ENCODE measurements around the gene HSPBAP1. TPM values are rescaled to one million over a fixed set of nuclear protein-coding genes. Genes with fewer than 3 reads are reported as not detected.

HSPBAP1 gene
- total RNA-seq, 4 donors from 2014 or later: 9.6 to 19.0 (median 11.0) TPM

GRCh38 chr3:122777563-122777962, 16.1 kb downstream of the HSPBAP1 start:
- intact Hi-C loops (cut with DNase I; ENCODE audit: low total_unique reads): no loop called here
- no peak for TF ChIP-seq CTCF (IDR thresholded peaks at IDR 0.05)
- no peak for TF ChIP-seq POLR2A (IDR thresholded peaks at IDR 0.05)
- 75 to 83% methylated on average over 3 of the region's 3 CpGs for WGBS, 2 donors
- no peak overlapping the region for H3K4me3 ChIP-seq (ENCODE audit: low read depth, poor library complexity, severe bottlenecking)
- DNase-seq (ENCODE audit: low spot score in 2 of 2): no peak

- WGBS, 2 donors: 67 to 79% methylated on average over 5 of the region's 5 CpGs
- no peak for DNase-seq (ENCODE audit: low spot score in 2 of 2)
- TF ChIP-seq CTCF (IDR thresholded peaks at IDR 0.05): no peak
- no peak for TF ChIP-seq POLR2A (IDR thresholded peaks at IDR 0.05)
- intact Hi-C loops (cut with DNase I; ENCODE audit: low total_unique reads): no loop called here
- H3K4me3 ChIP-seq (ENCODE audit: low read depth, poor library complexity, severe bottlenecking): no peak overlapping the region
Measured at GRCh38 chr3:122776675-122777468, 16.8 kb downstream of the HSPBAP1 start.

- no peak overlapping the region for H3K4me3 ChIP-seq (ENCODE audit: low read depth, poor library complexity, severe bottlenecking)
- intact Hi-C loops (cut with DNase I; ENCODE audit: low total_unique reads): no loop called here
- 92 to 94% methylated on average over 3 of the region's 3 CpGs for WGBS, 2 donors
- no peak for DNase-seq (ENCODE audit: low spot score in 2 of 2)
- TF ChIP-seq POLR2A (IDR thresholded peaks at IDR 0.05) (no peak), CTCF (IDR thresholded peaks at IDR 0.05) (no peak)
Measured at GRCh38 chr3:122774564-122774963, 19.1 kb downstream of the HSPBAP1 start.

- H3K4me3 ChIP-seq (ENCODE audit: low read depth, poor library complexity, severe bottlenecking): no peak overlapping the region
- WGBS, 2 donors: 87% methylated on average over 3 of the region's 3 CpGs
- intact Hi-C loops (cut with DNase I; ENCODE audit: low total_unique reads): no loop called here
- no peak for DNase-seq (ENCODE audit: low spot score in 2 of 2)
- no peak for TF ChIP-seq POLR2A (IDR thresholded peaks at IDR 0.05)
Measured at GRCh38 chr3:122773944-122774509, 19.6 kb downstream of the HSPBAP1 start.

GRCh38 chr3:122772827-122773226, 20.8 kb downstream of the HSPBAP1 start:
- TF ChIP-seq CTCF (IDR thresholded peaks at IDR 0.05) (no peak), POLR2A (IDR thresholded peaks at IDR 0.05) (no peak)
- 97% methylated on average over 1 of the region's 1 CpG for WGBS, 2 donors
- no peak overlapping the region for H3K4me3 ChIP-seq (ENCODE audit: low read depth, poor library complexity, severe bottlenecking)
- intact Hi-C loops (cut with DNase I; ENCODE audit: low total_unique reads): no loop called here
- no peak for DNase-seq (ENCODE audit: low spot score in 2 of 2)

GRCh38 chr3:122770521-122771202, 23.0 kb downstream of the HSPBAP1 start:
- no peak for DNase-seq (ENCODE audit: low spot score in 2 of 2)
- intact Hi-C loops (cut with DNase I; ENCODE audit: low total_unique reads): no loop called here
- H3K4me3 ChIP-seq (ENCODE audit: low read depth, poor library complexity, severe bottlenecking): no peak overlapping the region
- WGBS, 2 donors: 83 to 90% methylated on average over 5 of the region's 5 CpGs
- TF ChIP-seq POLR2A (IDR thresholded peaks at IDR 0.05): no peak
- no peak for TF ChIP-seq CTCF (IDR thresholded peaks at IDR 0.05)
